GM12801 (cell line): ENCODE results near the gene CNTNAP2.

Experiments
- TF ChIP-seq, protein P1 (sequence below): IDR thresholded peaks from one replicate; pipeline ENCODE4 v1.5.1; 2011; ENCODE audit warnings: control low read depth; ENCODE audit not compliant: insufficient read length; ENCODE audit errors: extremely low read depth

CNTNAP2 gene

GRCh38 chr7:146755585-146755984 lies 639.0 kb downstream of the CNTNAP2 start:
- TF ChIP-seq, protein P1, sequence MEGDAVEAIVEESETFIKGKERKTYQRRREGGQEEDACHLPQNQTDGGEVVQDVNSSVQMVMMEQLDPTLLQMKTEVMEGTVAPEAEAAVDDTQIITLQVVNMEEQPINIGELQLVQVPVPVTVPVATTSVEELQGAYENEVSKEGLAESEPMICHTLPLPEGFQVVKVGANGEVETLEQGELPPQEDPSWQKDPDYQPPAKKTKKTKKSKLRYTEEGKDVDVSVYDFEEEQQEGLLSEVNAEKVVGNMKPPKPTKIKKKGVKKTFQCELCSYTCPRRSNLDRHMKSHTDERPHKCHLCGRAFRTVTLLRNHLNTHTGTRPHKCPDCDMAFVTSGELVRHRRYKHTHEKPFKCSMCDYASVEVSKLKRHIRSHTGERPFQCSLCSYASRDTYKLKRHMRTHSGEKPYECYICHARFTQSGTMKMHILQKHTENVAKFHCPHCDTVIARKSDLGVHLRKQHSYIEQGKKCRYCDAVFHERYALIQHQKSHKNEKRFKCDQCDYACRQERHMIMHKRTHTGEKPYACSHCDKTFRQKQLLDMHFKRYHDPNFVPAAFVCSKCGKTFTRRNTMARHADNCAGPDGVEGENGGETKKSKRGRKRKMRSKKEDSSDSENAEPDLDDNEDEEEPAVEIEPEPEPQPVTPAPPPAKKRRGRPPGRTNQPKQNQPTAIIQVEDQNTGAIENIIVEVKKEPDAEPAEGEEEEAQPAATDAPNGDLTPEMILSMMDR = no peak

GRCh38 chr7:146764458-146764857 lies 647.9 kb downstream of the CNTNAP2 start:
- TF ChIP-seq, protein P1 = no peak

DNA sequence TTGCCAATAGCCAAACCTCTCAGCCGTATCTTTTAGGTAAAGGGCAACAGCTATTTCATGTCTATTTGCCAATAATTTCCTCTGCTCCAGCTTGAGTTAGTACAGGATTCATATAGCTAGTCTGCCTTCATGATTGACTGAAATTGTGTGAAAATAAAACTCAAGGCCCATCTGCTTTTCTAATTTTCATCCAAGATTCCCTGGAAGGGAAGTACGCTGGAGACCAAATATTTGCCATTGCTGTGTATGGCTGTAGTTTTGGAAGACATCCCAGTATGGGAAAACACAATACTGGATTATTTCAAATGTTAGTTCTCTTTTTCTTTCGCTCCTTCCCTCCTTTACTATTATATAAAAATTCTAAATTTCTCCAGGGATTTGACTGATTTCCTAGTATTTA lies 652.4 kb downstream of the CNTNAP2 start:
- TF ChIP-seq, protein P1 = no peak

GRCh38 chr7:146772601-146773000 lies 656.0 kb downstream of the CNTNAP2 start:
- TF ChIP-seq, protein P1 = no peak

- TF ChIP-seq, protein P1 = no peak
These were observed 656.9 kb downstream of the CNTNAP2 start for GRCh38 chr7:146773506-146773905.

- TF ChIP-seq, protein P1 = no peak
These were observed 664.9 kb downstream of the CNTNAP2 start for GRCh38 chr7:146781352-146782116.

DNA sequence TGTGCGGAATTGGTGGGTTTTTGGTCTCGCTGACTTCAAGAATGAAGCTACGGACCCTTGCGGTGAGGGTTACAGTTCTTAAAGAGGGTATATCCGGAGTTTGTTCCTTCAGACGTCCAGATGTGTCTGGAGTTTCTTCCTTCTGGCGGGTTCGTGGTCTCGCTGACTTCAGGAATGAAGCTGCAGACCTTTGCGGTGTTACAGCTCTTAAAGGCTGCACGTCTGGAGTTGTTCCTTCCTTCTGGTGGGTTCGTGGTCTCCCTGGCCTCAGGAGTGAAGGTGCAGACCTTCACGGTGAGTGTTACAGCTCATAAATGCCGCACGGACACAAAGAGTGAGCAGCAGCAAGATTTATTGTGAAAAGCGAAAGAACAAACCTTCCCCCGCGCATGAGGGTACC lies 670.7 kb downstream of the CNTNAP2 start:
- TF ChIP-seq, protein P1 = no peak
